GM18873 (cell line): ENCODE data around the gene ROGDI.

Experiments used
- ATAC-seq: cut with Tn5 transposase; IDR thresholded peaks from one replicate; pipeline ENCODE4 v1.9.1; 2021; ENCODE audit warnings: mild to moderate bottlenecking, moderate library complexity, moderate number of reproducible peaks; ENCODE audit not compliant: unreplicated experiment, low FRiP score

ROGDI gene

DNA sequence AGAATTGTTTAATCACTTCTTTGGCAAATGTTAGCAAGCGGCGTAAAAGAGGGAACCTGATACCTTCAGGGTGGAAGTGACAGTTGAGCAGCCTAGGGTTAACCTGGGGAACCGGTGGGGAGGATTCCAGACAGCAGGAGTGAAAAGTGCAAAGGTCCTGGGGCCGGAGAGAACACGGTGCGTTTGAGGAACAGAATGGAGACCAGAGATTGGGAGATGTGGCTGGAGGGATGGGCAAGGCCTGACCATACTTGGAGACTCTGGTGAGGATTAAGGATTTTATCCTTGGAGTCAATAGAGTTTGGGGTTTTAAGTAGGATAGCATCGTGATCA lies 33.2 kb downstream of the ROGDI start:
- no peak for ATAC-seq

DNA sequence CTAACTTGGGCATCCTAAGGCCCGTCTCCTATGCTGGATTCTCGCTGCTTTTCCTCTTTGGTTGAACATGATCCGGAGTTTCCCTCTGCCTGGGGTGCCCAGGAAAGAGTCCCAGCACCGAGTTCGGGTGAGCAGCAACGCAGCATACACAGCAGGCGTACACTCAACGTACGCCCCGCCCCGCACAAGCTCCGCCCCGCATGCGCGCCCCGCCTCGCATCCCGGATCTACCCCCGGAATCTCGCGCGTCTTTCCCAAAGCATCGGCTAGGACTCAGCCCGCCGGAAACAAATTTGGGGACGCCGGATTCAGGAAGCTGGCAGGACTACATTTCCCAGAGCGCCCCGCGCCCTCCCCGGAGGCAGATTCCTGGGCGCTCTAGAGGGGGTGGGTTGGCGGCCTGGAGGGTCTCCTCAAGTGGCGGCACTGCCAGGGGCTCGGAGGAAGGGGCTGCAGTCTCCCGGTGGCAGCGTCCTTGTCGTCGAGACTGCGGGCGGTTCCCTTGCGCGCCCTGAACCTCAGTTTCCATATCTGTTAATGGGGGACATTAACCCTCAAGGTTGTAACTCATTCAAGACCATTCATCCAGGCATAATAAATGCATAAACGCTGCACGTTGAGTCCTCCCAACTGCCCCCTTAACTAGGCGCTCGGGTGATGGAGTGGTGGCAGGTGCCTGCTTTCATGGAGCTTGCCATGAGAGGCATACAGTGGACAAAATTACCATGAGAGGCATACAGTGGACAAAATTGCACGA lies 33.7 kb downstream of the ROGDI start:
- peak; percentile 29 for ATAC-seq

DNA sequence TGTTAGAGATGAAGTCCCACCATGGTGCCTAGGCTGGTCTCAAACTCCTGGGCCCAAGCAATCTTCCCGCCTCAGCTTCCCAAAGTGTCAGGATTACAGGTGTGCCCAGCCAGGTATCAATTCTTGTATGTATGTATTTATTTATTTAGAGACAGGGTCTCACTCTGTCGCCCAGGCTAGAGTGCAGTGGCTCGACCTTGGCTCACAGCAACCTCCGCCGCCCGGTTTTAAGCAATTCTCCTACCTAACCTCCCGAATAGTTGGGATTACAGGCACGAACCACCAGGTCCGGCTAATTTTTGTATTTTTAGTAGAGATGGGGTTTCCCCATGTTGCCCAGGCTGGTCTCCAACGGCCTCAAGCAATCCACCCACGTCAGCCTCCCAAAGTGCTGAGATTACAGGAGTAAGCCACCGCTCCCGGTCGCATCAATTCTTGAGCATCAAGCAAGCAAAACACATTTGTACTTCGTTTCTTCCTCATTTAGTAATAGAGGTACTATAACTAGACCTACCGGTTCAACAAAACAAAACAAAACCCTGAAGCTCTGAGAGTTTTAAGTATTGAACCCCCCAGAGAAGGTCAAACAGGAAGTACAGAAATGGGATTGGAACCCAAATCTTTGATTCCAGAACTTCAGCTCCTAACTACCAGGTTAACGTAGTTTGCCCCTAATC lies 34.4 kb downstream of the ROGDI start:
- peak; percentile 3 for ATAC-seq

- ATAC-seq = peak; percentile 82
Measured at GRCh38 chr16:4766875-4767628, 35.4 kb downstream of the ROGDI start, which contains the start of gene ZNF500. ZNF500 (minus strand) TSS chr16:4767162; CDS start chr16:4765978, 1,184 bp downstream.

GRCh38 chr16:4765511-4766474 lies 36.6 kb downstream of the ROGDI start:
- ATAC-seq = no peak

DNA sequence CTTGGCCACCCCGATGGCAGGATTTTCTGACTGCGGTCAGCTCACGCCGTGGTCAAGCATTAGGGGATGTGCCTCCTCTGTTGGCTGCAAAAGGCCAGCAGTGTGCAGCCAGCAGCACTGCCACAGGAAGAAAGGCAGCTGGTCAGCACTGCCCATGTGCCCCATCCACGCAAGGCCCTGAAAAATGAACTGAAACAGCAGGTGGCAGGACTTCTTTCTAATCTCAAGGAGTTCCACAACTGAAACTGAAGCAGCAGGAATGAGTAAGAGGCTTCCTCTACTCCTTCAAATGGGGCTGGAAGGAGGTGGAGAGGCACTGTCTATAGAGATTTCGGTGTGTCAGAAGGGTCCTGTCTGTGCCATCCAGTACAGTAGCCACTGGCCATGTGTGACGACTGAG lies 38.6 kb downstream of the ROGDI start:
- no peak for ATAC-seq

- ATAC-seq = no peak
Measured at GRCh38 chr16:4762205-4762604, 40.2 kb downstream of the ROGDI start.

DNA sequence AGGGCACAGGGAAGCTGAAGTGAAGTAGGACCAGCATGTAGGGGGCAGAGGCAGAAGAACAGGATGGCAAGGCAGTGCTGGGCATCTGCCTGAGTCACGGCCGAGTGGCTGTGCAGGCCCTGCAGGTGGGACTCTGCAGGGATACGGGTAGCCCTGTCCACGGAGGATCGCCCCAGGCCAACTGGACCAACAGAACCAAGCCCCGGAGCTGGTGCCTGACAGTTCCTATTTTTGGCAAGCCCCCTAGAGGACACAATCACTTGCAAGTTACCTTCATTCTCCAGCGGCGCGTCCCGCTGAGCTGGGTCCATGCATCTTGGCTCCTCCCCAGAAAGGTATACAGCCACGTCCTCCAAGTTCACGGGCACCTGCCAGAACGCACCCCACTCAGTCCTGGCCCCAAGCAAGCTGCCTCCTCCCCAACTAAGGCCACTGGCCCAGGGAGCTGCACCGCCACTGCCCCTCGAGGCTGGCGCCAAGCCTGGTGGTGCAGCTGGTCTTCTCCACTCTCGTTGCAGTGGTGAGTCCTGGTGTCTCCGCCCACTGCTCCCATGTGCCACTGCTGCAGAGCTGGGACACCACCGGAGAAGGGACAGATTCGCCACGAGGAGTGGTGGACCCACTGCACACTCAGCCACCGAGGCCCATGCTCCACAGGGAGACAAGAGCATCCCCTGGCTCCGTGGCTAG lies 42.1 kb downstream of the ROGDI start:
- no peak for ATAC-seq

DNA sequence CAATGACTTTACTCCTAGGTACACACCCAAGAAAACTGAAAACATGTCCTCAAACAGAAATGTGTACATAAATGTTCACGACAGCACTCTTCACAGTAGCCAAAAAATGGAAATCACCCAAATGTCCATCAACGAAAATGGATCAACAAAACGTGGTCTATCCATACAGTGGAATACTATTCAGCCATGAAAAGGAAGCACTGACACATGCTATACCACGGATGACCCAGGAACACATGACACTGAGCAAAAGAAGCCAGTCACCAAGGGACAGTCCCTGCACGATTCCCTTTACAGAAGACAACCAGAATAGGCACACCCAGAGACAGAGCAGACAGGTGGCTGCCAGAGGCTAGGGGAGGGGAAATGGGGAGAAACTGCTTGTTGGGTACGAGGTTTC lies 46.7 kb downstream of the ROGDI start:
- no peak for ATAC-seq

- ATAC-seq = no peak
Measured at GRCh38 chr16:4754865-4755264, 47.6 kb downstream of the ROGDI start.

GRCh38 chr16:4753227-4753626 lies 49.2 kb downstream of the ROGDI start:
- ATAC-seq = no peak

- ATAC-seq = no peak
Measured at GRCh38 chr16:4752351-4753100, 49.9 kb downstream of the ROGDI start.

- ATAC-seq = no peak
Measured at GRCh38 chr16:4750896-4751295, 51.5 kb downstream of the ROGDI start.

DNA sequence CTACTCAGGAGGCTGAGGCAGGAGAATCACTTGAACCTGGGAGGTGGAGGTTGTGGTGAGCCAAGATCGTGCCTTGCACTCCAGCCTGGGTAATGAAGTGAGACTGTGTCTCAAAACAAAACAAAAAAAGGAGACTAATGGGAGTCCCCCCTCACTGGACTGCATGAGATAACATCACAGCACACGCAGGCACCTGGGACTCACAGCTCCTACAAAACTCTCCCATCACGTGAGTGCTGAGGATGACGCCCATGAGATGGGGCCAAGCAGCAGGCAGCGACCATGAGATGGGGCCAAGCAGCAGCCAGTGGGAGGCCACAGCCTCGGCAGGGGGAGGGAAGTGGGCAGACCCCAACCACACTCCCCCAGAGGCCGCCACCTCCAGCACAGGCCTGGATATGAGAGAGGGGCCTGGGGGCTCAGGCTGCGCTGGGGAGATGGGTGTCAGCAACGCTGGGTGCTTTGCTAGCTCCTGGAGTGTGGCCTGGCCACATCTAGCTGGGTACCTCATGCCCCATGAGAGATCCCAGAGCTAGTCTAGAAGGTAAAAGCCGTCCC lies 52.7 kb downstream of the ROGDI start:
- ATAC-seq = no peak

DNA sequence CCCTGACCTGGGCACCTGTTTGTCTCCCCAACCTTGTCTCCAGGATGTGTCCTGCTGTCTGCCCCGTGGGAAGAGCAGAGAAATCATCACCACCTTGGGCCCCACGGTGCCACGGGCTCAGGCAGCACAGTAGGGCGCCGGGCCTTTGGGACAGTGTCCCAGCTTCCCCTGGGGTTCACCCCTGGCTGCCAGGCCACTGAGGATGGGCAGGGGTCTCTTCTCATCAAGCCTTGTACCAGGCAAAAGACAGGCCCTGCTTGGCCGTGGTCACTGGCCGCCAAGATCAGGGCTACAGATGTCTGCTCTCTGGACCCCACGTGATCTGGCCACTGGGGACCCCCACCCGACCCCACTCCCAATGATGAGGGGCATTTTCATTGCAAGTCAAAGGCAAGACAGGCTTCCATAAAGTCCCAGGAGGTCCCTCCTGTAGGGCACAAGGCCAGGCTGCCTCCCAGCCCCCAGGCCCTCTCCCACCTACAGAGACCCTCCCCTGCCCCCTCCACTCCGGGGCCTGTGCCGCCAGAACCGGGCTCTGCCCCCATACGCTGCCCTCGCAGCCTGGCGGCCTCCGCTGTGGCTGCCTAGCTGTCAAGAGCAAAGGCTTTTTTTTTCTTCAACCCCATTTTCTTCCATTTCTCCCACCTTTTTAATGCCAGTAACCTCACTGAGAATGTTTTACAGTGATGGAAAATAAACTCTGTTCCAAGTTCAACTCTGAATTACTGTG lies 53.6 kb downstream of the ROGDI start:
- ATAC-seq = no peak

DNA sequence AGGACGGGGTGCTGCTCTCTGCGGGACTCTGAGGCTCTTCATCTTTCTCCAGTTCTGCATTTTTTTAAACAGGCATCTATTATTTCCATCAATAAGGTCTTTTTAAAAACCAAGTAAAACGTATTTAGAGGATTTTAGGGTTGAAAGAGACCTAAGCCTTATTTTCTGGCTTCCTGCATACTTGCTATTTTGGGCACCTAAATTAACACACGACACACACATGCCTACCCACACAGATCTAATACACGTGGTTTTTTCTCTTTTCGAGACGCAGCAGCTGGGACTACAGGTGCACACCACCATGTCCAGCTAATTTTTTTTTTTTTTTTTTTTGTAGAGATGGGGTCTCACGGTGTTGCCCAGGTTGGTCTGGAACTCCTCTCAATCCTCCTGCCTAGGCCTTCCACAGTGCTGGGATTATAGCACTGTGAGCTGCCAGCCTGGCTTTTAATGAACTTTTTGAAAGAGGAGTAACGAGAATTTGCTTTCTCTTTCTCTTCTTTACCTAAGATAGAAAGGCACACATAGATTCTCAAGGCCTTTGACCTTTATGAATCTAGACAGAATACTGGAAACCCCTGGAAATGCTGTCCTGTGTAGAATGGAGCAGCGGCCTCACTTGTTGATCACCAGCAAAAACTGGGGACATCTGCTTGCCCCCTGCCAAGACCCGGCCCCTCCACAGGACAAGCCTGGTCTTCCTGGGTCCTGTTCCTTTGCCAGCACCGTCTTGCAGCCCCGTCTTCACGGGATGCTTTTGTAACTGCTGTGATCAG lies 54.3 kb downstream of the ROGDI start:
- no peak for ATAC-seq

- no peak for ATAC-seq
Measured at GRCh38 chr16:4746991-4747574, 55.4 kb downstream of the ROGDI start.
